Stimulated activated CD4-positive, alpha-beta T cell treated with anti-CD3 and anti-CD28 coated beads, Interleukin-15, amount 100 ng/mL, for 24 hours (primary cell): ENCODE results near the gene SLC12A7.

ENCODE experiments used
- DNase-seq: peaks from one replicate; pipeline ENCODE4 v3.0.0-alpha.2; 2020

Gene SLC12A7

GRCh38 chr5:1060535-1060981, 51.3 kb downstream of the SLC12A7 start:
- DNase-seq: no peak

GRCh38 chr5:1059884-1060263, 52.0 kb downstream of the SLC12A7 start:
- DNase-seq: no peak

- no peak for DNase-seq
These were observed 52.6 kb downstream of the SLC12A7 start for GRCh38 chr5:1058988-1059883.

GRCh38 chr5:1058083-1058945, 53.5 kb downstream of the SLC12A7 start:
- no peak for DNase-seq

- DNase-seq: no peak
These were observed 54.3 kb downstream of the SLC12A7 start for GRCh38 chr5:1057485-1058082.

- no peak for DNase-seq
These were observed 55.0 kb downstream of the SLC12A7 start for GRCh38 chr5:1056611-1057484.

- no peak for DNase-seq
These were observed 55.8 kb downstream of the SLC12A7 start for GRCh38 chr5:1055896-1056610.

GRCh38 chr5:1054799-1055775, 56.8 kb downstream of the SLC12A7 start:
- DNase-seq: no peak

GRCh38 chr5:1054018-1054798, 57.7 kb downstream of the SLC12A7 start:
- no peak for DNase-seq

GRCh38 chr5:1053391-1054017, 58.4 kb downstream of the SLC12A7 start:
- no peak for DNase-seq

GRCh38 chr5:1052641-1053390, 59.0 kb downstream of the SLC12A7 start:
- no peak for DNase-seq

- DNase-seq: no peak
These were observed 59.8 kb downstream of the SLC12A7 start for GRCh38 chr5:1052076-1052475.

GRCh38 chr5:1051366-1051720, 60.5 kb downstream of the SLC12A7 start:
- DNase-seq: no peak

- no peak for DNase-seq
These were observed 61.2 kb downstream of the SLC12A7 start for GRCh38 chr5:1050423-1051365.

- no peak for DNase-seq
These were observed 62.7 kb downstream of the SLC12A7 start for GRCh38 chr5:1048861-1049838.

- DNase-seq: no peak
These were observed 63.6 kb downstream of the SLC12A7 start for GRCh38 chr5:1048162-1048721.
